Transverse colon (tissue), 4 donors: ENCODE results near the gene RASA4.
"Not testable (repeated sequence)": the region's sequence is repeated elsewhere in the genome, so short reads cannot be mapped to it uniquely, and the experiment has no call there.

Experiments used
- EP300 ChIP-seq: sonication (generic); formaldehyde crosslinking; IDR thresholded peaks from one replicate; pipeline ENCODE4 v1.6.1; 2017; ENCODE audit warnings: antibody characterized with exemption, low read depth
- POLR2A ChIP-seq: fragments of 450-650 bp; IDR thresholded peaks from one replicate; pipeline ENCODE4 v1.6.1; 2016; ENCODE audit warnings: antibody characterized with exemption, mild to moderate bottlenecking, moderate library complexity
- POLR2AphosphoS5 ChIP-seq, 3 donors: sonication (generic); formaldehyde crosslinking; IDR thresholded peaks; one replicate each; pipeline ENCODE4 v1.6.1; 2016; ENCODE audit warnings: antibody characterized with exemption in 3 of 3
- TF ChIP-seq, protein P1 (sequence below), 5 experiments: fragments of 200-600 bp in 3 of 5; fragments of 450-650 bp in 2 of 5; sonication (generic) in 3 of 5; IDR thresholded peaks; 1 replicate in 2 of 5; 2 replicates in 3 of 5; pipeline ENCODE4 v1.5.1; 2016 to 2017; ENCODE audit warnings: antibody characterized with exemption in 5 of 5, inconsistent platforms in 3 of 5, mild to moderate bottlenecking in 2 of 5, moderate library complexity in 1 of 5

- TF ChIP-seq, protein P1, sequence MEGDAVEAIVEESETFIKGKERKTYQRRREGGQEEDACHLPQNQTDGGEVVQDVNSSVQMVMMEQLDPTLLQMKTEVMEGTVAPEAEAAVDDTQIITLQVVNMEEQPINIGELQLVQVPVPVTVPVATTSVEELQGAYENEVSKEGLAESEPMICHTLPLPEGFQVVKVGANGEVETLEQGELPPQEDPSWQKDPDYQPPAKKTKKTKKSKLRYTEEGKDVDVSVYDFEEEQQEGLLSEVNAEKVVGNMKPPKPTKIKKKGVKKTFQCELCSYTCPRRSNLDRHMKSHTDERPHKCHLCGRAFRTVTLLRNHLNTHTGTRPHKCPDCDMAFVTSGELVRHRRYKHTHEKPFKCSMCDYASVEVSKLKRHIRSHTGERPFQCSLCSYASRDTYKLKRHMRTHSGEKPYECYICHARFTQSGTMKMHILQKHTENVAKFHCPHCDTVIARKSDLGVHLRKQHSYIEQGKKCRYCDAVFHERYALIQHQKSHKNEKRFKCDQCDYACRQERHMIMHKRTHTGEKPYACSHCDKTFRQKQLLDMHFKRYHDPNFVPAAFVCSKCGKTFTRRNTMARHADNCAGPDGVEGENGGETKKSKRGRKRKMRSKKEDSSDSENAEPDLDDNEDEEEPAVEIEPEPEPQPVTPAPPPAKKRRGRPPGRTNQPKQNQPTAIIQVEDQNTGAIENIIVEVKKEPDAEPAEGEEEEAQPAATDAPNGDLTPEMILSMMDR (IDR thresholded peaks at IDR 0.05), result not testable (repeated sequence)
- not testable (repeated sequence) for TF ChIP-seq POLR2A; POLR2AphosphoS5 (IDR thresholded peaks at IDR 0.05); EP300
These were observed 38.1 kb downstream of the RASA4 start for GRCh38 chr7:102578486-102578885.
